GM19328 (cell line): ENCODE measurements around the gene NAT9.

Source experiments
- ATAC-seq: cut with Tn5 transposase; IDR thresholded peaks from one replicate; pipeline ENCODE4 v1.9.1; 2021; ENCODE audit warnings: mild to moderate bottlenecking, moderate library complexity; ENCODE audit not compliant: unreplicated experiment

NAT9 gene

DNA sequence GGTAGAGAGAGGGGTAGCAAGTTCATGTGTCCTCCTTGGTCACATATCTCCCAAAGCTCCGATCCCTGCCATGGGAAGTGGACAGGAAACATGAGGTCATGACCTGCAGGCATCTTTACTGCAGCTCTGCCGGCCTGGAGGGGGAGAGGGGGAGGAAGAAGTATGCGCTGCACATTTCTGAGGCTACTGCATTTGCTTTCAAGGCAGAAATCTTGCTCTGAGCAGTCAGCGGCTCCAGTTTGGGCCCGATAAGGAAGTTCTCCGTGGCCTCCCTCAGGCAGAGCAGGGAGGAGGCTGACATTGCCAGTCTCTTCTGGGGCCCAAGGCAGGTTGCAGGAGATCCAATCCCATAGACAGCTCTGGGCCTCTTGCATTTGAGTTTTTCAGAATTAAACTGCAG, 29.2 kb downstream of the NAT9 start:
- no peak for ATAC-seq

DNA sequence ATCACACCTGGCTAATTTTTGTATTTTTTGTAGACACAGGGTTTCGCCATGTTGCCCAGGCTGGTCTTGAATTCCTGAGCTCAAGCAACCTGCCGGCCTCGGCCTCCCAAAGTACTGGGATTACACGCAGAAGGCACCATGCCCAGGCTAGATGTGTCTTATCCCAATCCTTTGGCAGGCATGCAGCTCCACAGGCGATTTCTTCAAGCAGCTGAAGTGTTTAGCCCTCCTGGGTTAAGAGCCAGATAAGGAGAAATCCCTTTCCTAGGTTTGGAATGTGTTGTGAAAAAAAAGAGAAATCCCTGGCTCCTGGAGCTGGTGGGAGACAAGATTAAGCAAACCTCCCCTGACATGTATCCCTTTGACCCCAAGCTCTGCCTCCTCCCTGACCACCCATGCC, 29.8 kb downstream of the NAT9 start:
- no peak for ATAC-seq

DNA sequence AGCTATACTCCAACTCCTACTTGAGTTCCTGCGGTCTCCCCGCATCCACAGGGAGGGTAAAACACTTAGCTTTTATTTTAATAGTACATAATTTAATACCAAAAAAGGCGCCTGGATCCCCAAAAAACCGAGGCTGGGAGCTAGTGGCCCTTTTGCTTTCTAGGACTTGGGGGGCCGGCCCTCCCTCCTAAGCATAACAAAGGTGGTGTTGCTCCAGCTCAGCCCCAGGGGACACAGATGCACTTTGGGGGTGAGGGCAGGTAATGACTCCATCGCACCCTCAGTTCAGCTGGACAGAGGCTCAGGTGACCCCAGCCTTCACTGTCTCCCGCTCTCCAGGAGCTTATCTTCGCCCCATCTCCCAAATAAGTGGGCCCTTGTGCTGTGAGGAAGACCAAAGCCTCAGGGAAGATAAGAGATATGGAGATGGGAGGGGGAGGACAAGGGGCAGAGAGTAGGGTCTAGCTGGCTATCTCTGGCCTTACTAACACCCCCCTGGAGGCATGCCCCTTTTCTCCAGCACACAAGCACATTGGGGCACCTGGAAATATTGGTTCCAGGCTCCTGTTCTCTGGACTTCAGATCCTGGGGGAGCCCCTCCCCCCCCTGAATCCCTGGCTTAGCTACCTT, 30.5 kb downstream of the NAT9 start:
- ATAC-seq = no peak

DNA sequence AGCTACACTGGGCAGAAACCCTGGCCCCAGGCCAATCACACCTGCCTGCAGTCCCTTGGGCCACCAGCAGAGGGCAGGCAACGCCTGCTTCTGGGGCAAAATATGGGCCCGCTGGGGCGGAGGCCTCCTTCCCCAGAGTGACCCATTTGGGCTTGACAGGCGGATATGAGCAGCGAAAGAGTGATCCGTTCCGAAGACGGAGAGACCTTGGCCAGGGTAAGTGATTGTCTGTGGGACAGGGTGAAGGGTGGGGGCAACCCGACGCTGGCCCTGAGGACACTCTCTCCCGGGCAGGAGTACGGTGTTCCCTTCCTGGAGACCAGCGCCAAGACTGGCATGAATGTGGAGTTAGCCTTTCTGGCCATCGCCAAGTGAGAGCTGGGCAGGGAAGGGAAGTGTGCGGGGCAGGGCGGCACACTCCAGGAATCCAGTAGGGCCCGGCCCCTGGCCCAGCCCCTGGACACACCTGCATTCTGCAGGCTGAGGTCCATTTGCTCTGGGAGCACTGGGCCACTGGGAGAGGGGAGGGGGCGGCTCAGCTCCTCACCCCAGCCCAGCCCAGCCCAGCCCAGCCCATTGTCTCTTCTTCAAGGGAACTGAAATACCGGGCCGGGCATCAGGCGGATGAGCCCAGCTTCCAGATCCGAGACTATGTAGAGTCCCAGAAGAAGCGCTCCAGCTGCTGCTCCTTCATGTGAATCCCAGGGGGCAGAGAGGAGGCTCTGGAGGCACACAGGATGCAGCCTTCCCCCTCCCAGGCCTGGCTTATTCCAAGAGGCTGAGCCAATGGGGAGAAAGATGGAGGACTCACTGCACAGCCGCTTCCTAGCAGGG, 31.2 kb downstream of the NAT9 start:
- ATAC-seq = no peak

DNA sequence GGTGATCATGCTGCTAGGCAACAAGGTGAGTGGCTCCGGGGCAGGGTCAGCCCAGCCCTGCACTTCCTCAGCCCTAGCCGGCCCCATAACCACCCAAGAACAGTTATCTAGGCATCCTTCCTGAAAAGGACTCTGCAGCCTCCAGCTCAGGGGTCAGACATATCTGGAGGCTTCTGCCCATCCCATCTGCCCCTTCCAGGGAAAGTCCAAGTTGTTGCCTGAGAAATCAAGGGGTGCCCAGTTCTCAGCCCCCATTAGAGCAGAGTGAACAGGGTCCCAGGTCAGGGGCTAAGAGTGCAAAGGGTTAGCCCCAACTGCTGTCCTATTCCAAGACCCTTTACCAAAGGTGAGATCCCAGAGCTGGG, 31.8 kb downstream of the NAT9 start:
- no peak for ATAC-seq

DNA sequence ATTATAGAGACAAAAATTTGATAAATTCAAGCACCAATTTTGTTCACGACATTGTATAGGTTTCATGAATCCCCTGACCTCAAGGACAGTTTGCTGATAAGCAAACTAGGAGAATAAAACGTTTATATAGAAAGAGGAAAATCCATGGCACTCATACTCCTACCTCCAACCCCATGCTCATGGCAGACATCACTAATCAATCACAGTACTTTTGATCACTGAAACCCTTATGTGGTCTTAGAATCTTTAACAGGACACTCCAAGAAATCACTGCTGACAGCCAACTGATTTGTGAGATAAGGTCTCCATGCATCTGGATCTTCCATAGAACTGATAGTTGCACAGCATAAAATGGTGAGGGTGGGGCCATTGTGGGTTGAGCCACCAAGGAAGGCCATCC, 32.4 kb downstream of the NAT9 start:
- ATAC-seq = no peak

DNA sequence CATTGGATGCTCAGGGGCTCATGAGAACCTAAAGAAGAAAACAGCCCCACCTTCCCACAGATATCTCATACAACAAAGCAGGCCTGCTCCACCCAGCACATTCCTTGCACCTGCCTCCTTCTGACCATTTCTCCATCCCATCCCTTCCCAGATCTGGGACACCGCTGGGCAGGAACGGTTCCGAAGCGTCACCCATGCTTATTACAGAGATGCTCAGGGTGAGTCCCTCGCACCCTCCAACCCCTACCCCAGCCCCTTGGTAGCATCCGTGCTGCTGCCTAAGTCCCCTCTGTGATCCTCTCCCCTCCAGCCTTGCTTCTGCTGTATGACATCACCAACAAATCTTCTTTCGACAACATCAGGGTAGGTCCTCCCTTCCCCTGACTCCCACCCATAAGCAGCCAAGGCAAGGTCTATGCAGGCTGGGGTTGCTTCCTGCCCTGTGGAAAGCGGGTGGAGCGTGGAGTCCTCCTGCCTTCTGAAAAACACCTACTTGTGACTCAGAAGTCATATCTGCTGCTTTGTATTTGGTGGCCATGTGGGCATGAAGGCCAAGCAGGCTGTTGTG, 33.1 kb downstream of the NAT9 start:
- no peak for ATAC-seq

DNA sequence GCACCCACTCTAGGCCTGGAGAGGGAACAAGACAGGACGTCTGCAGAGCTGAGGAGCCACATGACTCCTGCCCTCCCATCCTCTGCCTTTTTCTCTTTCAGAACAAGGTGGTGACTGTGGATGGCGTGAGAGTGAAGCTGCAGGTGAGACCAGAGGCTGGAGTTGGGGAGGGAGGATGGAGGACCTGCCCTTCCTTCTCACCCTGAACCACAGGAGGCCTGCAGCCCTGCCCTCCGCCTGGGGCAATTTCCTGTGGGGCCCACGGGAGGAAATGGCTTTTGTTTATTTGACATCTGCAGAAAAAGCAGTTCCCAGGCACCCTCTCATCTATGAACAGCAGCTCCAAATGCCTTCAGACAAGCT, 34.0 kb downstream of the NAT9 start:
- ATAC-seq = no peak

DNA sequence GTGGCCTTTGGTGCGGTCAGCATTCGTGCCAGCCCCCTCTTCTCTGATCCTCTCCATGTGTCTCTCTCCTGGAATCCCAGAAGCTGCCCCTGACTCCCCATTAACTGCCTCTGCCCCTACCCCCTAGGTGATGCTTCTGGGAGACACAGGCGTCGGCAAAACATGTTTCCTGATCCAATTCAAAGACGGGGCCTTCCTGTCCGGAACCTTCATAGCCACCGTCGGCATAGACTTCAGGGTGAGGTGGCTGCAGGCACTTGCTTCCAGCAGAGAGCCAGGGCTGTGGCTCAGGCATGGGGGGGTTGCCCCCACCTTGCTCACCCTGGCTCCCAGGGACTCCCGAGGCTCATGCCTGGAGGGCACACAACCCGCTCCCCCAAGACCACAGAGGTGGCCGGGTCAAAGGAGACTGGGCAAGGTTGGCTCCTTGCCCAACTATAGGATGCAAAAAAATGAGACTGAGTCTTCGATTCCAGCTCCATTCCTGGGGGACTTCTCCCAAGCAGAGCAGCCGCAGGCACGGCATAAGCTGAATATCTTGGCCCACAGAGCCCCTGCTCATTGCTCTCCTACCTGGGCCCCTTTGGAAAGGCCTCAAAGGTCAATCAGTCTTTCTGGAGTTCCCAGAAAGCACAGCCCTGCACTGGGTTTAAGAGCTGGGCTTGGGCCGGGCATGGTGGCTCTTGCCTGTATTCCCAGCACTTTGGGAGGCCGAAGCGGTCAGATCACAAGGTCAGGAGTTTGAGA, 35.3 kb downstream of the NAT9 start:
- ATAC-seq = no peak

DNA sequence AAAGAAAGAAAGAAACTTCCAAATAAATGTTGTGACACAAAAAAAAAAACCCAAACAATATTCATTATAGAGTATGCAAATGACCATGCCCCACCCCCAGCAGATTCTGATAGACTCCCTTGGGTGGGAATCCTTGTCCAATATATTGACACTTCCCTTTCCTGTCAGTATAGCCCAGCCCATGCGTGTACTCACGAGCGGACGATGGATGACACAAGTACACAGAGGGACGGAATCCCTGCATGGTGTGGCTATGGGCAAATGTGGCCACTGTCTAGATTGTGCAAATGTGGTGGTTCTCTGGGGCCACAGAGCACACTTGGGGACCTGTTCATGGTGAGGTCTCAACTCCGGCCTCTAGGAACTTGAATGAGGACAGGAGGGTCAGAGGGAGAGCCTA, 36.0 kb downstream of the NAT9 start:
- ATAC-seq = no peak

DNA sequence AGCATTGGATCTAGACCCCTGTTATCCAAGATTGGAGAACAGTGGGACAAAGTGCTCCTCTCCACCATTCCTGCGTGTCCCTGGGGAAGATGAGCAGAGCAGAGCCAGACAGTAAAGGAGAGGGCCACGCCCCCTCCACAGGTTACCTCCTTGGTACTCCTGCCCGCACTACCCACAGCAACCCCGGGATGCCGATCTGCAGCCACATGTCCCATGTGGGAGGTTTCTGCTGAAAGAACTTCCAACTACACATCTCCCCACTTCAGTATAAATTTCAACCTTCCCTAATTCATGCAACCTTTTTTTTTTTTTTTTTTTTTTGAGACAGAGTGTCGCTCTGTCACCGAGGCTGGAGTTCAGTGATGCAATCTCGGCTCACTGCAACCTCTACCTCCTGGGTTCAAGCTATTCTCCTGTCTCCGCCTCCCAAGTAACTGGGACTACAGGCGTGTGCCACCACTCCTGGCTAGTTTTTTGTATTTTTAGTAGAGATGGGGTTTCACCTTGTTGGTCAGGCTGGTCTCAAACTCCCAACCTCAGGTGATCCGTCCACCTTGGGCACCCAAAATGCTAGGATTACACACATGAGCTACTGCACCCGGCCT, 36.8 kb downstream of the NAT9 start:
- no peak for ATAC-seq

DNA sequence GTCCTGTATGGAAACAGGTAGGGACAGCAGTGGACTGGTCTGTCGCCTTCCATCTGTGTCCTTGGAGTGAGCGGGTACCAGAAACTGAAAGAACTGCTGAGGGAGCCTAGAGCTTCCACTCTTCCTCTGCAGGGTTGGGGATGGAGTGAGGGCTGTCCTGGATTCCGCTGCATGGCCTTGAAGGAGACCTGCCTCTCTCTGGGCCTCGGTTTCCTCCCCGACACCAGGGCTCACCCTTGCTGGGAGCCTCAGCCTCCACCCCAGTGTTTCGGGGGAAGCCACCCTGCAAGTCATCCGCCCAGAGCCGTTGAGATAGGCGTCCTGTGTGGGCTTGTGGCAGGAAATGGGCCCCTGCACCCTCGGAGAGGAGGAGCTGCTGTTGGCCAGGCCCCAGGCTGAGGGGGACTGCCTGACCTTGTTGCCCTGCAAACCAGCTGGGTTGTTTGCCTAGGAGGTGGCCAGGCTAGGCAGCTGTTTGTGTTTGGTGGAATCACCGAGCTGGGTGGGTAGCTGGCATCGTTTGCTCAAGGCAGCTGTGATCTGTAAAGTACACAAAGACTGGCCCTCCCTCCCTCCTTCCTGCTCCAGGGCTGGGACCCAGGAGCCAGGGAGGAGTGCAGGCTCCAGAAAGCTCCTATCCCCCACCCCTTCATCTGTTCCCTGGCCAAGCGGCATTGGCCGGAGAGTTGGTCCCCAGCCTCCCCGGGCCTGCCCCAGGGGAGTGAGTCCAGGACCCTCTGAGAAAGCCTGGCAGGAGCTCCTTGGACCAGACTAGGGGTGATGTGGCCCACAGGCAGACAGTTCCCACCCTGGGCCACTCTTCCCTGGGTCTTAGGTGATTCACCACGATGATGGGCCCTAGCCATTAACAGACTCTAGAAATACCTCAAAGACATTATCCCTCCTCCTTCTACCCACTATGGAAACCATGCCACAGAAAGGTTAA, 37.8 kb downstream of the NAT9 start:
- peak; percentile 42 for ATAC-seq

DNA sequence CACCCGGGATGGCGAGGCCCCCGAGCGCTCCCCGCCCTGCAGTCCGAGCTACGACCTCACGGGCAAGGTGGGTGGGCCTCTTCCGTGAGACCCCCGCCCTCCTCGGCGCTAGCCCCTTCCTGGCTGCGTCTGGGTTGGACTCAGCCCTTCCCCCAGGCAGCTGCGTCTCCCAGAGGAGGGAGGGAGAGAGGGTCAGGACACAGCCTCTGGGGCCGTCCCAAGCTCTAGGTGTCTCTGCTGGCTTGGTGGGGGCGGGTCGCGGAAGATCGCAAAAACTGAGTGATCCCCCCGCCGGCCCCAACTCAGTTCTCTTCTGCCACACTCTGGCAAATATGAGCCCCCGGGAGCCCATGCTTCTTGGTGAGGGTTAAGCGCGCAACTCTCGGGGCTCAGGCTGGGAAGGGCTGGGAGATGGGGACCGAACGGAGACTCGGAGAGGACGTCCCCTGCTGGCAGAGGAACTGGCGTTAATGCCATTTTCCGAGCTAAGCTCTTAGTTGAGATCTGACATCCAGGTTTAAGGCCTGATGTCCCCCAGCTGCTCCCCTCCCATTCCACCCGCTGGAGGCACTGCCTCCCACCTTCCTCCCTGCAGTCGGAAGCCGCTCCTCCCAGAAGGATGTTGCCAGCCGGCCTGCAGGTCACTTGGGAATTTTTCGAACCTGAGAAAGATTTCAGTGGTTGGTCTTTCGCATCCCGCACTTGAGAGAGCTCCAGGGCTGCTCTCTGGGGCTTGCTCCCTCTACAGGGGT, 38.7 kb downstream of the NAT9 start:
- no peak for ATAC-seq

DNA sequence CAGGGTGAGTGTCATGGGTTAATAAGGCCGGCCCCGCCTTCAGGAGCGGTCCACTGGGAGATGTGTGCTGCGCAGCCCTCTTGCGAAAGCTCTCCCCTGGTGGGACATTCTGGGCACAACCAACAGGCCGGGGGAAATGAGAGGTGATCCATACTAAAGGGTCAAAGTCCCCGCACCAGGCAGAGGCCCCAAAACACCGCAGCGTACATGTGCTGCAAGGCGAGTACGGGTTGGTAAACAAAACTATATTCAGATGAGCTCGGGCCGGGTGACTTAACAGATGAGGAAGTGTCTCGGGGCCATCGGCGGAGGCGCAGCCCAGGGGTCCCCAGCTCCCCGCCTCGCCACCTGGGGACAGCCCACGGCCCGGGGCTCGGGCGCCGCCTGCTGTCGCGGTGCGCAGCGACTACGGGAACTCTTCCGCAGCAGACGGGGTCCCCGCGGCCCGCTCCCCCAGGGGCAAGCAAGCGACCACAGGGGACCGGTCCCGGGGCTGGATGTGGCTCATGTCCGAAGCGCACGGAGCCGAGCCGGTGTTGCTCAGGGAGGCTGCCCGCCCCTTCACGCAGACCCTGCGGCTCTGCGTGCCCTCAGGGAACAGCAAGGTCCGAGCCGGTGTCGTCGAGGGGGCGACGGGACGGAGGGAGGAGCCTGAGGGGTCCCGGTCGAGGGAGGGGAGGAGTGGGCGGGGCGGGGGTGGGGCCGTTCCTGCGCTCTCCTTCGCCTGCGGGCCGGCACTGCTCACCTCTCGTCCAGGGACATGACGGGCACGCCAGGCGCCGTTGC, 39.4 kb downstream of the NAT9 start, which contains the start of gene RAB37:
TSS of gene RAB37 (plus strand) at position 744 of the 786 bp plus-strand sequence. CDS start at position 761, 17 bp downstream.
- no peak for ATAC-seq

DNA sequence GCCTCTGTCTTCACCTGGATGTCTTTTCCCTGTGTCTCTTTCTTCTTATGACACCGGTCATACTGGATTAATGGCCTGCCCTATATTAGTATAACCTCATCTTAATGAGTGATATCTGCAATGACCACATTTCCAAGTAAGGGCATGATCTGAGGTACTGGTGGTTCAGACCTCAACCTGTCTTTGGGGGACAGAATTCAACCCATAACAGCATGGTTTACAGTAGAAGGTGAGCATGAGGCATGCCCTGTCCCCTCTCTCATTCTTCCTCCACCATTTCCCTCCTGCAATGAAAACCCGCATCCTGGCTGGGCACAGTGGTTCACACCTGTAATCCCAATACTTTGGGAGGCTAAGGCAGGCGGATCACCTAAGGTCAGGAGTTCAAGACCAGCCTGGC, 41.9 kb downstream of the NAT9 start:
- ATAC-seq = no peak

DNA sequence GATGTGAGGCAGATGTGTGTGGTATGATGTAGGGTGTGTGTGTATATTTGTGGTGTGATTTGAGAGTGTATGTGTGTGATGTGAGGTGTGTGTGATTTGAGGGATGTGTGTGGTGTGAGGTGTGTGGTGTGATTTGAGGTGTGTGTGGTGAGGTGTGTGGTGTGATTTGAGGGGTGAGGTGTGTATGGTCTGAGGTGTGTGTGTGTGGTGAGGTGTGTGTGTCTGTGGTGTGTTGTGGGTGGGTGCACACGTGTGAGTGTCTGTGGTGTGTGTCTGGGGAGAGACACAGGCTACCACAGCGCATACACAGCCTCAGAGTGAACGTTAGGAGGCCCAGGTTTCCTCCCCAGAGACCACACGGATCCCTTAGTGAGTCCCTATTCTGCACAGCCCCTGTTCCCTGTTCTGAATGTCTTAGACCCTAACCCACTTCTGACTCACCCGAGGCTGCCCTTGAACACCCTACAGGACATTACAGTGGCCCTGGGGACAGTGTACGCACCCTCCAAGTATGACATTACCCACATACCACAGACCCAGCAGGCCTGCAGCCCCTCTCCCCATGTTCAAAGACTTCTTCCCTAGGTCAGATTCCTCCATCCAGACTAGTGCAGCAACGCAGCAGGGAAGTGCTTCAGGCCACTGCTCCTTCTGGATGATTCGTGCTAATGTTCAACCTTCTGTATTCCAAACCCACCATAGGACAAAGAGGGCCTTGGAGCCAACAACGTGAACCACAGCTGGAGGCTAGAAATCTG, 42.6 kb downstream of the NAT9 start:
- no peak for ATAC-seq

DNA sequence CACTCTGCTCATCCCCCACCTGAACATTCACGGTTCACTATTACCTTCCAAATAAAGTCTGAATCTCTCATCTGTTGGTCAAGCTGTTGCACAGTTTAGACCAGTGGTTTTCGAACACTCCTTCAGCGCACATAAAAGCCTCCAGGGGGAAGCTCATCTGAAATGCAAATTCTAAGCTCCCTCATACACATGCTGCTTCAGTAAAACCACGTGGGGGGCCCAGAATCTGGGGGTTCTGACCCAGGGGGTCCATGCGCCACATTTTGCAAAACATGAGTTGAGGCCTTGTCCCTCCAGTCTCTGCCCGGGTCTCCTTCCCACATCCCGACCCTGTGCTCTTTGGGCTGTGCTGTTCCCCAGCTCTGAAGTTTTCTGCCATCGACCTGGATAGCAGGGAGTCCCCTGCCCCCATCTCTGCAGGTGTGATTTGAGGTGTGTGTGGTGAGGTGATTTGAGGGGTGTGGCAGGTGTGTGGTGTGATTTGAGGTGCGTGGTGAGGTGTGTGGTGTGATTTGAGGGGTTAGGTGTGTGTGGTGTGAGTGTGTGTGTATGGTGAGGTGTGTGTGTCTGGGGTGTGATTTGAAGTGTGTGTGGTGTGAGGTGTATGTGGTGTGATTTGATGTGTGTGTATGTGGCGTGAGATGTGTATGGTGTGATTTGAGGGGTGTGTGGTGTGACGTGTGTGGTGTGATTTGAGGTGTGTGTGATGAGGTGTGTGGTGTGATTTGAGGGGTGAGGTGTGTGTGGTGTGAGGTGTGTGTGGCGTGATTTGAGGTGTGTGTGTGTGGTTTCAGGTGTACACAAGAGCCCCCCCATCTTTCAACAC, 43.9 kb downstream of the NAT9 start:
- ATAC-seq = no peak
